Measurements from ENCODE around the gene ACSBG1. TPM values are rescaled to one million over a fixed set of nuclear protein-coding genes. Genes with fewer than 3 reads are reported as not detected.

Gene ACSBG1
- total RNA-seq, 1 donor from 2014 or later, result not detected

DNA sequence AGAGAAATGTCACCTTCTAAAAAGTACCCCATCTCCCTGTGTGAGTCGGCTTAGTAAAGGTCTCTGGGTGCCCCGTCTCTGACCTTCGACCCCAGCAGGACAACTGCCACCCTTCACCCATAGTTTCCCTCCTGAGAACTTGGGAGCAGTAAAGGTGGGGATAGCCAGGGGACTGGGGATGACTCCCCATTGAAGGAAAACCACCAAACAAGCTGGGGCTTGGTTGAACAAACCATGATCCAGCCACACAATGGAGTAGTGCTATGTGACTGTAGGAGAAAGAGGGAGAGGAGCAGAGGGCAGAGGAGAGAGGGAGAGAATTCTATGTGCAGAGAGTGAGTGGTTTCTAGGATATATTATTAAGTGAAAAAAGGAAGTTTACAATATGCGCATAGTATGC, 51.5 kb downstream of the ACSBG1 start:
- DNase-seq (ENCODE audit: extremely low spot score, unreplicated experiment), result peak; percentile 29
- H3K27ac Mint-ChIP-seq, result no peak overlapping the region
- no peaks in the 10 kb centered on the region for H3K4me1 Mint-ChIP-seq (ENCODE audit: unreplicated experiment)
- no peaks in the 10 kb centered on the region for H3K36me3 Mint-ChIP-seq
- no peaks in the 10 kb centered on the region for H3K9me3 Mint-ChIP-seq
- H3K27me3 Mint-ChIP-seq, result no peaks in the 10 kb centered on the region
- H3K4me3 Mint-ChIP-seq, result no peak overlapping the region
- TF ChIP-seq, protein P1, sequence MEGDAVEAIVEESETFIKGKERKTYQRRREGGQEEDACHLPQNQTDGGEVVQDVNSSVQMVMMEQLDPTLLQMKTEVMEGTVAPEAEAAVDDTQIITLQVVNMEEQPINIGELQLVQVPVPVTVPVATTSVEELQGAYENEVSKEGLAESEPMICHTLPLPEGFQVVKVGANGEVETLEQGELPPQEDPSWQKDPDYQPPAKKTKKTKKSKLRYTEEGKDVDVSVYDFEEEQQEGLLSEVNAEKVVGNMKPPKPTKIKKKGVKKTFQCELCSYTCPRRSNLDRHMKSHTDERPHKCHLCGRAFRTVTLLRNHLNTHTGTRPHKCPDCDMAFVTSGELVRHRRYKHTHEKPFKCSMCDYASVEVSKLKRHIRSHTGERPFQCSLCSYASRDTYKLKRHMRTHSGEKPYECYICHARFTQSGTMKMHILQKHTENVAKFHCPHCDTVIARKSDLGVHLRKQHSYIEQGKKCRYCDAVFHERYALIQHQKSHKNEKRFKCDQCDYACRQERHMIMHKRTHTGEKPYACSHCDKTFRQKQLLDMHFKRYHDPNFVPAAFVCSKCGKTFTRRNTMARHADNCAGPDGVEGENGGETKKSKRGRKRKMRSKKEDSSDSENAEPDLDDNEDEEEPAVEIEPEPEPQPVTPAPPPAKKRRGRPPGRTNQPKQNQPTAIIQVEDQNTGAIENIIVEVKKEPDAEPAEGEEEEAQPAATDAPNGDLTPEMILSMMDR (conservative IDR thresholded peaks at IDR 0.05), result no peak

DNA sequence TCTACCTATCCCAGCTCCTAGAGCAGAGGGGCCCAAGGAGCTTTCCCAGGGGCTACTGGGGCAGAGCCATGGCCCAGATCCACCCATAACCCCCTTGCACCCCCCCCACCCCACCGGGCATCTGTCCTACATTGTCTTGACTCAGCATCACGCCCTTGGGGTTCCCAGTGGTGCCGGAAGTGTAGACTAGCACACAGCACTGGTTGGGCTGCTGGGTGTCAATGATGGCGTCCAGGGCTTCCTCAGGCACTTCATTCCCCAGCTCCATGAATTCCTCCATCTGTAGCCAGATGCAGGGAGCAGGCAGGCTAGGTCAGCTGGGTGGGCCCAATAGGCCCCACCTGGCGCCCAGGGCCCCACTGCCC, 52.0 kb downstream of the ACSBG1 start:
- H3K4me1 Mint-ChIP-seq (ENCODE audit: unreplicated experiment), result no peaks in the 10 kb centered on the region
- TF ChIP-seq, protein P1 (conservative IDR thresholded peaks at IDR 0.05), result no peak
- no peak overlapping the region for H3K27ac Mint-ChIP-seq
- H3K36me3 Mint-ChIP-seq, result no peaks in the 10 kb centered on the region
- no peaks in the 10 kb centered on the region for H3K27me3 Mint-ChIP-seq
- no peaks in the 10 kb centered on the region for H3K9me3 Mint-ChIP-seq
- no peak for DNase-seq (ENCODE audit: extremely low spot score, unreplicated experiment)
- no peak overlapping the region for H3K4me3 Mint-ChIP-seq

DNA sequence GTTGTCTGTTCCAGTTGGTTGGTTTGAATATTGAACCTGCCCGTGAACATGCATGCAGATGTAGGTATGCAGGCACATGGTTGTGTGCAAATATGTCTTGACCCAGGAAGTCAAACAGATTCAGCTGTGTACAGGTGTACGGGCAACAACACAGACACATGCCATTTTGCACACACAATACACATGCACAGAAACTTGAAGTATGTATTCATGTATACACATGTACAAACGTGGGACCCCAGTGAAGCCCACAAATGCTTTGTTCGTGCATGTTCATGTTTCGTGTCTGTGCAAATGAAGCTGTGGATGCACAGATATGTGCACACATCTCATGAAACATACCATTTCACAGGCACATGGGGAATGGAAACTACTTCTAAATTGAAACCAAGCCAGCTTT, 54.5 kb downstream of the ACSBG1 start:
- Mint-ChIP-seq H3K36me3 (no peaks in the 10 kb centered on the region), H3K4me1 (ENCODE audit: unreplicated experiment) (no peaks in the 10 kb centered on the region), H3K9me3 (no peaks in the 10 kb centered on the region), H3K27ac (no peak overlapping the region), H3K4me3 (no peak overlapping the region), H3K27me3 (peaks cover 2% of the 10 kb centered on the region)
- DNase-seq (ENCODE audit: extremely low spot score, unreplicated experiment), result peak; percentile 6
- TF ChIP-seq, protein P1 (conservative IDR thresholded peaks at IDR 0.05), result no peak

DNA sequence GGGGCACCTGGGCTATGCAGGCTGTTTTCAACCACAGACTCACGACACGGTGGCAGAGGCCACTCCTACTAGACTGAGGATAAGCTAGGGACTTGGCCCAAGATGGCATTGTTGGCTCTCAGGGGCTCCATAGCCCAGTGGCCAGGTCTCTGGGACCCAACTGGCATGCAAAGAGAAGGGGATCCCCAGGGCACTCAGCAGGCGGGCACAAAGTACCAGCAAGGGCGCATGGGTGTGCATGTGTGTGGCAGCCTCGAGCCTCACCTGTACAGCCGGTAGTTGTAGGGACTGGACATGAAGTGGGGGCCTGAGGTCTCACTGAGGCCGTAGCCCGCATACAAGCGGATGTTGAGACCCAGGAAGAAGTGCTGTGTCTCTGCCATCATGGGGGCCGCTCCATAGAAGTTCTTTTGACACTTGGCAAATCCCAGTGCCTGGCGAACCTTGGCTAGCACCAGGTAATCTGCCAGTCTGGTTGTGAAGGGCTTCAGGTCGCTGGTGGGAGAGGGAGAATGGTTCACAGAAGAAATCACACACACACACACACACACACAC, 55.0 kb downstream of the ACSBG1 start:
- TF ChIP-seq, protein P1 (conservative IDR thresholded peaks at IDR 0.05), result no peak
- Mint-ChIP-seq H3K36me3 (no peaks in the 10 kb centered on the region), H3K27me3 (peaks cover 2% of the 10 kb centered on the region), H3K9me3 (no peaks in the 10 kb centered on the region), H3K4me3 (no peak overlapping the region), H3K27ac (no peak overlapping the region), H3K4me1 (ENCODE audit: unreplicated experiment) (no peaks in the 10 kb centered on the region)
- DNase-seq (ENCODE audit: extremely low spot score, unreplicated experiment), result peak; percentile 55

DNA sequence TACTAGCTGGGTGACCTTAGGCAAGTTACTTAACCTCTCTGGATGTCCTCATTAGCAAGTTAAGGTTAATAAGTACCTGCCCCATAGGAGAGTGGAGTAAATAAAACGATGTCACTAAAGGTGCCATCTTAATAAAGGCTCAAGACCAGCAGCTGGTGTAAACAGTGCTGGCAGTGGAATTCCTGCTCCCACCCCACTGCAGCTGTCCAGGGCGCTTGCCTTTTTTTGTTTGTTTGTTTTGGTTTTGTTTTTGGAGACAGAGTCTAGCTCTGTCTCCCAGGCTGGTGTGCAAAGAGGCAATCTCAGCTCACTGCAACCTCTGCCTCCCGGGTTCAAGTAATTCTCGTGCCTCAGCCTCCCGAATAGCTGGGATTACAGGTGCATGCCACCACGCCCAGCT, 56.3 kb downstream of the ACSBG1 start:
- TF ChIP-seq, protein P1 (conservative IDR thresholded peaks at IDR 0.05), result no peak
- Mint-ChIP-seq H3K9me3 (no peaks in the 10 kb centered on the region), H3K4me3 (no peak overlapping the region), H3K27me3 (peaks cover 2% of the 10 kb centered on the region), H3K27ac (no peak overlapping the region), H3K36me3 (no peaks in the 10 kb centered on the region), H3K4me1 (ENCODE audit: unreplicated experiment) (no peaks in the 10 kb centered on the region)
- no peak for DNase-seq (ENCODE audit: extremely low spot score, unreplicated experiment)

DNA sequence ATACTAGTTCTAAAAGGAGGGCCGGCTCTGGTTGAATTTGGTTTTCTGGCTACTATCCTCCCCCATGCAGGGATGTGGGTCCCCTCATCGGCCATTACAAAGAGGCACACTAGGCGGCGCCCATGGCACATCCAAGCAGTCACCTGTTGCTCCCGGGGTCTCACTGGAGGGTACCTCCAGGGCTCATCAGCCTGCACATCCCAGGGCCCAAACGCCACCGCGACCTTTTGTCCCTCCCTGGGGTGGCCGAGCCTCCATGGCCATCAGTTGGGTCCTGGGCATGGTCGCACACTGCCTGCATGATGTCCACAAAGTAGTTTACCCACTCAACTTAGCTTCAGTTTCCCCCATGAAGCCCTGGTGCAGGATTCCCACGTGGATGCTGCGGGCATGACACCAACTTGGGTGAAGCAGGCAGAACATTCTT, 56.9 kb downstream of the ACSBG1 start:
- peaks cover 4% of the 10 kb centered on the region for H3K36me3 Mint-ChIP-seq

More for the DNA sequence above, 56.9 kb downstream of the ACSBG1 start:
- H3K9me3 Mint-ChIP-seq, result no peaks in the 10 kb centered on the region
- DNase-seq (ENCODE audit: extremely low spot score, unreplicated experiment), result peak; percentile 60
- no peak overlapping the region for H3K27ac Mint-ChIP-seq
- peaks cover 2% of the 10 kb centered on the region for H3K27me3 Mint-ChIP-seq
- H3K4me3 Mint-ChIP-seq, result no peak overlapping the region
- no peaks in the 10 kb centered on the region for H3K4me1 Mint-ChIP-seq (ENCODE audit: unreplicated experiment)
- TF ChIP-seq, protein P1 (conservative IDR thresholded peaks at IDR 0.05), result peak; percentile 83
